OCI-LY3 (cell line): ENCODE data around the gene FN3K.

Experiments used
- CTCF ChIP-seq: fragments of 200-600, 300-600 bp; sonication (generic); IDR thresholded peaks from 2 replicates; pipeline ENCODE4 v1.5.1; 2014; ENCODE audit warnings: antibody characterized with exemption, low read length, low read depth
- EZH2phosphoT487 ChIP-seq: fragments of 200-600 bp; shearing (Covaris generic); IDR thresholded peaks from 2 replicates; pipeline ENCODE4 v1.6.1; 2018; ENCODE audit warnings: antibody characterized with exemption, mixed run types, low read depth

DNA sequence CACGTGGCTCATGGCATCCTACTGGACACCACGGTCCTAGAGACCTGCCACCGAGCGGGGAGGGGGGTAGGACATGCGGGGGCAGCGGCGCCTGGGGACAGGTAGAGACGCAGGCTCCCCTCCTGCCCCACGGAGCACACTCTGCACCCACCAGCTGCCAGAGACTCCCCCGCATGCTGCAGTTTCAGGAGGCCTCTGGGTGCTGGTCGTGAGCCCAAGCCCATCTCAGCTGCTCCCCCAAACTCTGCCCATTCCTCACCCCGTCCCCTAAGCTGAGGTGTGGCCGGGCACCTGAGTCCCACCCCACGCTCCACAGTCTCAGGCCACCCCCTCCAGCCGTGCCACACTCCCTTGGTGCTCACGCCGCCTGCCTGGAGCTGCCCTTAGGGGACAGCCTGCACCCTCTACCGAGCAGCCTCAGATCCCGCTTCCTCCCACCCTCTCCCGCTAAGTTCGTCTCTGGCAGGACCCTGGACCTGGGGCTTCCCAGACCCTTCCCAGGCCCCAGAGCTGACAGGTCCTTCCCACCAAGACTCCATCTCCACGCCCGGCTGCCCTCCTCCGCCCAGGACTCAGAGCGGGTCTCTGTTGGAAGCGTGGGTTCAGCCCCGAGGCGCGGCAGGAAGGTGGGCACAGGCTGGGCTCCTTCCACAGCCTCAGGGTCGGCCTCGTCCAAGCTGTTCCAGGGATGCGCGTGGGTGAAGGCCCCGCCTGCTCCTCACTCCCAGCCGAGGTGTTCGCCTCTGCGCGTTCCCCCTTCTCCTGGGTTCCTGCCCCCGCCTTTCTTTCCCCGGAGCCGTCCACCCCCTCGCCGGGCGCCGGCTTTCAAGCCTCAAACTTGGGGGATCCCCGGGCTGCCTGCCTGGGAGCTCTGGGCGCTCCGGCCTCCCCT, 38.3 kb upstream of the FN3K start:
- TF ChIP-seq CTCF: no peak
- no peak for TF ChIP-seq EZH2phosphoT487
